GM21423 (cell line): ENCODE measurements around the gene CRYL1.

Source experiments
- ATAC-seq: cut with Tn5 transposase; IDR thresholded peaks from one replicate; pipeline ENCODE4 v1.9.1; 2021; ENCODE audit warnings: mild to moderate bottlenecking, moderate library complexity; ENCODE audit not compliant: unreplicated experiment

CRYL1 gene

GRCh38 chr13:20495087-20496023 is 30.3 kb downstream of the CRYL1 start:
- no peak for ATAC-seq

- no peak for ATAC-seq
Measured at GRCh38 chr13:20494656-20495055, 31.0 kb downstream of the CRYL1 start.

- ATAC-seq: no peak
Measured at GRCh38 chr13:20492641-20493040, 33.0 kb downstream of the CRYL1 start.

- no peak for ATAC-seq
Measured at GRCh38 chr13:20491926-20492435, 33.7 kb downstream of the CRYL1 start.

- no peak for ATAC-seq
Measured at GRCh38 chr13:20489185-20489820, 36.4 kb downstream of the CRYL1 start.

- ATAC-seq: no peak
Measured at GRCh38 chr13:20487927-20488326, 37.7 kb downstream of the CRYL1 start.

- ATAC-seq: no peak
Measured at GRCh38 chr13:20482787-20483186, 42.9 kb downstream of the CRYL1 start.

- ATAC-seq: no peak
Measured at GRCh38 chr13:20482275-20482761, 43.3 kb downstream of the CRYL1 start.

GRCh38 chr13:20477394-20477793 is 48.3 kb downstream of the CRYL1 start:
- ATAC-seq: no peak

GRCh38 chr13:20475927-20476691 is 49.5 kb downstream of the CRYL1 start:
- ATAC-seq: peak; percentile 97

- ATAC-seq: no peak
Measured at GRCh38 chr13:20474515-20474914, 51.1 kb downstream of the CRYL1 start.

GRCh38 chr13:20473888-20474287 is 51.8 kb downstream of the CRYL1 start:
- no peak for ATAC-seq

GRCh38 chr13:20473139-20473538 is 52.5 kb downstream of the CRYL1 start:
- no peak for ATAC-seq

GRCh38 chr13:20472531-20472930 is 53.1 kb downstream of the CRYL1 start:
- no peak for ATAC-seq

- no peak for ATAC-seq
Measured at GRCh38 chr13:20470136-20470535, 55.5 kb downstream of the CRYL1 start.

- no peak for ATAC-seq
Measured at GRCh38 chr13:20466371-20466770, 59.3 kb downstream of the CRYL1 start.

GRCh38 chr13:20465218-20465879 is 60.3 kb downstream of the CRYL1 start:
- no peak for ATAC-seq

- no peak for ATAC-seq
Measured at GRCh38 chr13:20462921-20463320, 62.7 kb downstream of the CRYL1 start.

- ATAC-seq: no peak
Measured at GRCh38 chr13:20462533-20462915, 63.1 kb downstream of the CRYL1 start.

GRCh38 chr13:20461860-20462532 is 63.7 kb downstream of the CRYL1 start:
- ATAC-seq: no peak
